Panc1 (cell line): Measurements from ENCODE around the gene CETN3. TPM values are rescaled to one million over a fixed set of nuclear protein-coding genes. Genes with fewer than 3 reads are reported as not detected.

Experiments
- ATAC-seq: fragments of 200-7000 bp; cut with Tn5 transposase; 2 replicates; pipeline ENCODE4 v1.9.1; 2020; ENCODE audit warnings: mild to moderate bottlenecking, moderate library complexity
- BruUV-seq: library from RNA; stranded (reverse); fragments of 400-500 nt; replicated peaks from 2 replicates; lab custom pipeline; 2021; lab: Mats Ljungman, UMichigan
- CTCF ChIA-PET: fragments of 300-600 bp; sonication (Branson Sonifier 250); formaldehyde crosslinking; loops from one replicate; lab custom pipeline; 2022; ENCODE audit warnings: antibody characterized with exemption; lab: Charles Lee
- POLR2A ChIA-PET: fragments of 300-600 bp; sonication (Branson Sonifier 250); formaldehyde crosslinking; loops from one replicate; lab custom pipeline; 2022; ENCODE audit warnings: antibody characterized with exemption; lab: Charles Lee
- DNase-seq: peaks from one replicate; pipeline ENCODE4 v3.0.0-alpha.2; 2010; ENCODE audit warnings: low read depth, low spot score
- H3K27ac ChIP-seq: 2 replicates; pipeline ENCODE4 v1.5.1; 2011; ENCODE audit warnings: mild to moderate bottlenecking, low read length, inconsistent platforms
- H3K27me3 ChIP-seq: fragments of 200-500 bp; sonication (Bioruptor generic); 2 replicates; pipeline ENCODE4 v1.6.0; 2014; ENCODE audit warnings: low read length, inconsistent platforms; ENCODE audit not compliant: control insufficient read depth, insufficient read depth
- H3K36me3 ChIP-seq: fragments of 200-500 bp; sonication (Bioruptor generic); 2 replicates; pipeline ENCODE4 v1.5.1; 2014; ENCODE audit warnings: inconsistent platforms, mild to moderate bottlenecking, low read length, moderate library complexity; ENCODE audit not compliant: control insufficient read depth, insufficient read depth
- H3K4me1 ChIP-seq: 2 replicates; pipeline ENCODE4 v1.5.1; 2011; ENCODE audit warnings: inconsistent platforms, mild to moderate bottlenecking, low read length, moderate library complexity; ENCODE audit not compliant: control insufficient read depth, insufficient read depth
- H3K4me3 ChIP-seq, 2 experiments: 2 replicates each; pipeline ENCODE4 v1.5.1; 2011 to 2012; ENCODE audit warnings: low read depth in 2 of 2, low read length in 2 of 2, mild to moderate bottlenecking in 2 of 2, inconsistent platforms in 1 of 2, moderate library complexity in 1 of 2
- H3K9me3 ChIP-seq: fragments of 200-500 bp; sonication (Bioruptor generic); 2 replicates; pipeline ENCODE4 v1.5.1; 2014; ENCODE audit warnings: low read depth, mild to moderate bottlenecking, inconsistent platforms, low read length, moderate library complexity; ENCODE audit not compliant: control insufficient read depth, insufficient read depth
- CTCF ChIP-seq: fragments of 450-650 bp; IDR thresholded peaks from 2 replicates; pipeline ENCODE4 v1.5.1; 2017; ENCODE audit warnings: mild to moderate bottlenecking
- POLR2AphosphoS5 ChIP-seq: IDR thresholded peaks from 2 replicates; pipeline ENCODE4 v1.6.1; 2012; ENCODE audit warnings: mild to moderate bottlenecking, low read depth, low read length, moderate library complexity
- REST ChIP-seq, 2 experiments: IDR thresholded peaks; 2 replicates each; pipeline ENCODE4 v1.6.1; 2011 to 2012; ENCODE audit warnings: low read depth in 2 of 2, control low read depth in 1 of 2, low read length in 1 of 2, mild to moderate bottlenecking in 1 of 2, moderate library complexity in 1 of 2; ENCODE audit not compliant: insufficient read depth in 1 of 2
- SIN3A ChIP-seq: IDR thresholded peaks from 2 replicates; pipeline ENCODE4 v1.6.1; 2012; ENCODE audit warnings: low read depth, mild to moderate bottlenecking, low read length, moderate library complexity, borderline replicate concordance; ENCODE audit not compliant: insufficient read depth
- TCF7L2 ChIP-seq: IDR thresholded peaks from 2 replicates; pipeline ENCODE4 v1.6.1; 2011; ENCODE audit warnings: mild to moderate bottlenecking, low read depth, low read length, inconsistent platforms
- in situ Hi-C: cut with HindIII; loops from 2 replicates; pipeline ENCODE4 v1.10.0; 2016; ENCODE audit warnings: low sequenced_read_pairs, low pct_unique_long_range_greater_than_20kb
- intact Hi-C: fragments of 100-400 bp; cut with micrococcal nuclease; formaldehyde crosslinking; loops from one replicate; pipeline ENCODE4 v1.10.0; 2022; ENCODE audit not compliant: unreplicated experiment
- total RNA-seq: library from RNA; stranded (reverse); gene quantifications from one replicate; pipeline ENCODE4 v1.2.1, GENCODE V29; 2021; ENCODE audit not compliant: unreplicated experiment

CETN3 gene
- total RNA-seq, 1 experiment from 2014 or later, result 30.6 TPM

GRCh38 chr5:90437663-90438062 lies 28.1 kb upstream of the CETN3 start:
- Histone ChIP-seq H3K4me3 (no peak overlapping the region), H3K27me3 (peaks cover 6% of the 10 kb centered on the region), H3K9me3 (no peaks in the 10 kb centered on the region), H3K4me1 (no peaks in the 10 kb centered on the region), H3K36me3 (no peaks in the 10 kb centered on the region), H3K27ac (no peak overlapping the region)
- TF ChIP-seq SIN3A (no peak), POLR2AphosphoS5 (no peak), TCF7L2 (no peak), CTCF (no peak), REST (IDR thresholded peaks at IDR 0.05; ENCODE audit: insufficient read depth in 1 of 2, low read depth in 2 of 2, low read length in 1 of 2) (no peak)
- intact Hi-C loops, result loop anchor here (2.0 to 10.0 kb wide), 3 partner anchors 93 to 345 kb away; no protein-coding TSS in a partner anchor
- no TSS peak for BruUV-seq
- ChIA-PET CTCF (interaction anchor here (2.4 kb wide), 1 partner anchor 92 kb away, joined by 8 read pairs; the partner anchor contains the start of gene LYSMD3), POLR2A (no interaction called here)
- DNase-seq, result no peak
- no peak for ATAC-seq
- in situ Hi-C loops, result no loop called here

- Histone ChIP-seq H3K9me3 (no peaks in the 10 kb centered on the region), H3K36me3 (no peaks in the 10 kb centered on the region), H3K4me1 (no peaks in the 10 kb centered on the region), H3K27me3 (peaks cover 8% of the 10 kb centered on the region), H3K4me3 (no peak overlapping the region), H3K27ac (no peak overlapping the region)
- intact Hi-C loops, result loop anchor here (10.0 kb wide), 1 partner anchor 171 kb away; no protein-coding TSS in a partner anchor
- in situ Hi-C loops, result no loop called here
- DNase-seq (no peak), ATAC-seq (peak; percentile 84)
- BruUV-seq, result no TSS peak
- TF ChIP-seq REST (IDR thresholded peaks at IDR 0.05; ENCODE audit: insufficient read depth in 1 of 2, low read depth in 2 of 2, low read length in 1 of 2), result no peak
- no peak for TF ChIP-seq SIN3A
- TF ChIP-seq CTCF, result peak; percentile 83
- no peak for TF ChIP-seq POLR2AphosphoS5
- ChIA-PET POLR2A (no interaction called here), CTCF (interaction anchor here (0.6 kb wide), 1 partner anchor 21 kb away, joined by 4 read pairs; no protein-coding TSS in a partner anchor)
Observed at GRCh38 chr5:90434116-90434714, 24.7 kb upstream of the CETN3 start.
